H1 (cell line): ENCODE results near the gene RRH. TPM values are rescaled to one million over a fixed set of nuclear protein-coding genes. Genes with fewer than 3 reads are reported as not detected.

Source experiments
- NANOG ChIP-seq: IDR thresholded peaks from 2 replicates; pipeline ENCODE4 v1.6.1; 2011; ENCODE audit warnings: low read length, low read depth, mild to moderate bottlenecking, inconsistent platforms; ENCODE audit not compliant: insufficient read depth, poor library complexity, severe bottlenecking
- POLR2A ChIP-seq, 2 experiments: IDR thresholded peaks; 1 replicate in 1 of 2; 2 replicates in 1 of 2; pipeline ENCODE4 v1.6.1; 2011; ENCODE audit warnings: low read depth in 2 of 2, low read length in 2 of 2, mild to moderate bottlenecking in 2 of 2; ENCODE audit errors: control extremely low read depth in 1 of 2
- TAF7 ChIP-seq: optimal IDR thresholded peaks from 2 replicates; pipeline ENCODE3; 2011; ENCODE audit warnings: low read depth, mild to moderate bottlenecking, inconsistent platforms, low read length, moderate library complexity, borderline replicate concordance
- polyA plus RNA-seq, 7 experiments: library from polyadenylated mRNA; depleted of rRNA in 3 of 7; stranded (reverse) in 5 of 7; unstranded in 2 of 7; fragments of >200 nt in 5 of 7; fragments of 200-250 nt in 2 of 7; gene quantifications; 1 replicate in 5 of 7; 2 replicates in 1 of 7; 4 replicates in 1 of 7; pipeline versions ENCODE4 v1.2.1 to v1.2.3, GENCODE V29; 2011 to 2013; ENCODE audit warnings: missing spikeins in 2 of 7, mixed read lengths in 2 of 7
- total RNA-seq: library from RNA; stranded (reverse); fragmentation: NEBNext Ultra II Directional; extraction: Animal tissue kit (Norgen Biotek cat#: 25700); gene quantifications from 2 replicates; pipeline ENCODE4 v1.2.1, GENCODE V29; 2021
- TF ChIP-seq, protein P1 (sequence below): IDR thresholded peaks from 2 replicates; pipeline ENCODE4 v1.6.1; 2012; ENCODE audit warnings: inconsistent platforms

The RRH gene
- total and polyA plus RNA-seq, 2 of the 8 experiments (the other 6 are each of a cell fraction or from before 2014, with no cell fraction given): 0.38 TPM; not detected in 1

- TF ChIP-seq NANOG (no peak), POLR2A (IDR thresholded peaks at IDR 0.05; ENCODE audit: control extremely low read depth in 1 of 2, low read depth in 2 of 2, low read length in 2 of 2) (no peak), TAF7 (no peak)
- TF ChIP-seq, protein P1, sequence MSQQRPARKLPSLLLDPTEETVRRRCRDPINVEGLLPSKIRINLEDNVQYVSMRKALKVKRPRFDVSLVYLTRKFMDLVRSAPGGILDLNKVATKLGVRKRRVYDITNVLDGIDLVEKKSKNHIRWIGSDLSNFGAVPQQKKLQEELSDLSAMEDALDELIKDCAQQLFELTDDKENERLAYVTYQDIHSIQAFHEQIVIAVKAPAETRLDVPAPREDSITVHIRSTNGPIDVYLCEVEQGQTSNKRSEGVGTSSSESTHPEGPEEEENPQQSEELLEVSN: no peak
These were observed 42.3 kb downstream of the RRH start (continued) for GRCh38 chr4:109870061-109870460.
